AG04450 (cell line): Measurements from ENCODE around the gene APOA4. TPM values are rescaled to one million over a fixed set of nuclear protein-coding genes. Genes with fewer than 3 reads are reported as not detected.

Experiments
- CTCF ChIA-PET: fragments of 300-600, 350-600 bp; formaldehyde crosslinking; extraction: SDS; loops from one replicate; lab custom pipeline; 2022; ENCODE audit warnings: antibody characterized with exemption, inconsistent platforms; lab: Charles Lee
- POLR2A ChIA-PET: fragments of 350-600 bp; formaldehyde crosslinking; extraction: SDS; loops from one replicate; lab custom pipeline; 2021; ENCODE audit warnings: antibody characterized with exemption, inconsistent platforms; lab: Yijun Ruan, JAX
- DNase-seq: peaks from one replicate; pipeline ENCODE4 v3.0.0-alpha.2; 2011; ENCODE audit warnings: low read depth, low spot score
- H3K27ac ChIP-seq: one replicate; pipeline ENCODE4 v1.5.1; 2012; ENCODE audit warnings: low read depth, low read length, control low read depth
- H3K27me3 ChIP-seq: one replicate; pipeline ENCODE4 v1.6.0; 2012; ENCODE audit warnings: low read length; ENCODE audit not compliant: control insufficient read depth, insufficient read depth
- H3K4me3 ChIP-seq: 2 replicates; pipeline ENCODE4 v1.5.1; 2011; ENCODE audit warnings: mild to moderate bottlenecking, low read depth, low read length, control low read depth
- H3K9me3 ChIP-seq: 2 replicates; pipeline ENCODE4 v1.5.1; 2012; ENCODE audit warnings: low read length; ENCODE audit not compliant: control insufficient read depth, insufficient read depth
- polyA minus RNA-seq: library from RNA; depleted of rRNA, polyadenylated mRNA; stranded (reverse); fragments of >200 nt; gene quantifications from 2 replicates; pipeline ENCODE4 v1.2.3, GENCODE V29; 2011; rRNA and poly(A)+ RNA removed
- polyA plus RNA-seq: library from polyadenylated mRNA; depleted of rRNA; stranded (reverse); fragments of >200 nt; gene quantifications from 2 replicates; pipeline ENCODE4 v1.2.3, GENCODE V29; 2011; rRNA removed
- TF ChIP-seq, protein P1 (sequence below): IDR thresholded peaks from 2 replicates; pipeline ENCODE4 v1.5.1; 2011; ENCODE audit warnings: low read depth, low read length, control low read depth, inconsistent platforms

APOA4 gene
- polyA plus RNA-seq (not detected in 2 replicates), polyA minus RNA-seq (not detected in 2 replicates)

GRCh38 chr11:116823031-116823843 lies at the start of gene APOA4:
Gene APOA4, minus strand, starts transcription at chr11:116823304. Its CDS starts 113 bp downstream, at chr11:116823191.
- POLR2A ChIA-PET: interaction anchor here (1.5 kb wide), 1 partner anchor 30 kb away, joined by 4 read pairs; no protein-coding TSS in a partner anchor
- CTCF ChIA-PET: interaction anchor here (0.5 to 1.5 kb wide), 4 partner anchors 12 to 316 kb away, joined by 3 to 5 read pairs (median 4); partner anchors contain the start of gene APOA5
- Histone ChIP-seq H3K9me3 (no peaks in the 10 kb centered on the region), H3K27me3 (peaks cover 8% of the 10 kb centered on the region), H3K4me3 (no peak within 1 kb of the TSS), H3K27ac (no peak within 1 kb of the TSS)
- TF ChIP-seq, protein P1, sequence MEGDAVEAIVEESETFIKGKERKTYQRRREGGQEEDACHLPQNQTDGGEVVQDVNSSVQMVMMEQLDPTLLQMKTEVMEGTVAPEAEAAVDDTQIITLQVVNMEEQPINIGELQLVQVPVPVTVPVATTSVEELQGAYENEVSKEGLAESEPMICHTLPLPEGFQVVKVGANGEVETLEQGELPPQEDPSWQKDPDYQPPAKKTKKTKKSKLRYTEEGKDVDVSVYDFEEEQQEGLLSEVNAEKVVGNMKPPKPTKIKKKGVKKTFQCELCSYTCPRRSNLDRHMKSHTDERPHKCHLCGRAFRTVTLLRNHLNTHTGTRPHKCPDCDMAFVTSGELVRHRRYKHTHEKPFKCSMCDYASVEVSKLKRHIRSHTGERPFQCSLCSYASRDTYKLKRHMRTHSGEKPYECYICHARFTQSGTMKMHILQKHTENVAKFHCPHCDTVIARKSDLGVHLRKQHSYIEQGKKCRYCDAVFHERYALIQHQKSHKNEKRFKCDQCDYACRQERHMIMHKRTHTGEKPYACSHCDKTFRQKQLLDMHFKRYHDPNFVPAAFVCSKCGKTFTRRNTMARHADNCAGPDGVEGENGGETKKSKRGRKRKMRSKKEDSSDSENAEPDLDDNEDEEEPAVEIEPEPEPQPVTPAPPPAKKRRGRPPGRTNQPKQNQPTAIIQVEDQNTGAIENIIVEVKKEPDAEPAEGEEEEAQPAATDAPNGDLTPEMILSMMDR: no peak
- no peak for DNase-seq

DNA sequence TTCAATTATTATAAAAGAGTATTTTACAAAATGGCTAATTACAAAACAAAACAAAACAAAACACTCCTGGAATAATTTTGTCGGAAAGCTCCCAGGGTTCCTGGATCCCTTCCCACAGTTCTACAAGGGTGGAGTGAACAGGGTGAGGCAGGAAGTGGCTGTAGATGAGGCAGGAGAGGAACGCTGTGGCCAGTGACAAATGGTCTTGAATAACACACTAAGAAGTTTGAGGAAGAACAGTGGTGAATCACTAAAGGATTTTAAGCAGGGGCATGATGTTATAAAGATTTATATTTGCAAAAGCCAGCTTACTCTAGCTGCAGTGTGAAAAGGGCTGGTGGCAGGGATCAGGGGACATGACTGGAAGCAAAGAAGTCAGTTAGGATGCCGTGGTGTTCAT lies 48.1 kb upstream of the APOA4 start:
- DNase-seq: no peak
- POLR2A ChIA-PET: no interaction called here

DNA sequence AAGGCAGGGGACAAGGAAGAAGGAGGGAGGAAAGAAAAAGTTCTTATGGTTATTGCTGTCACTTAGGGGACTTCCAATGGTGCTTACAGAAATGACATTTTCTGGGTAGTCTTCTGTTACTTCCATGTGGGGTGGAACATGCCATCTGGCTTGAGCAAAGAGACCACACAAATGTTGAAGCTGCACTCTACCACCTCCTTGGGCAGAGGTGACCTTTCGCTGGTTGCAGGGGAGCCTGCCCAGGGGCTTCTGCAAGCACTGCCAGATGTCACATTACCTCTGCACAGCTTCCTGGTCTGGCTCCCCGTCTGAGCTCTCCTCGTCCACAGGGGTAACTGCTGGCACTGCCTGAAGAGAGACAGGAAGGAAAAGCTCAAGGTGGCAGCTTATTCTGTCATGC lies 47.0 kb upstream of the APOA4 start:
- CTCF ChIA-PET: interaction anchor here (1.3 to 2.8 kb wide), 3 partner anchors 10 to 236 kb away, joined by 4 to 13 read pairs (median 6); partner anchors contain the start of gene APOA5
- H3K9me3 ChIP-seq: no peaks in the 10 kb centered on the region
- TF ChIP-seq, protein P1: no peak
- H3K4me3 ChIP-seq: no peak overlapping the region
- no peak overlapping the region for H3K27ac ChIP-seq
- no peaks in the 10 kb centered on the region for H3K27me3 ChIP-seq
- POLR2A ChIA-PET: no interaction called here
- no peak for DNase-seq

More for the DNA sequence above, 48.1 kb upstream of the APOA4 start:
- Histone ChIP-seq H3K27me3 (no peaks in the 10 kb centered on the region), H3K4me3 (no peak overlapping the region), H3K9me3 (no peaks in the 10 kb centered on the region), H3K27ac (no peak overlapping the region)
- CTCF ChIA-PET: interaction anchor here (0.7 to 2.8 kb wide), 3 partner anchors 9 to 80 kb away, joined by 3 to 13 read pairs (median 6); partner anchors contain the start of gene APOA5
- TF ChIP-seq, protein P1: no peak

GRCh38 chr11:116869610-116870009 lies 46.5 kb upstream of the APOA4 start:
- TF ChIP-seq, protein P1: no peak
- no peak overlapping the region for H3K27ac ChIP-seq
- no peaks in the 10 kb centered on the region for H3K9me3 ChIP-seq
- no peak overlapping the region for H3K4me3 ChIP-seq
- H3K27me3 ChIP-seq: no peaks in the 10 kb centered on the region
- no peak for DNase-seq
- ChIA-PET POLR2A (no interaction called here), CTCF (interaction anchor here (1.3 to 2.8 kb wide), 3 partner anchors 10 to 236 kb away, joined by 4 to 13 read pairs (median 6); partner anchors contain the start of gene APOA5)
